Left kidney (tissue), 2 donors: ENCODE data around the gene UPF3A. TPM values are rescaled to one million over a fixed set of nuclear protein-coding genes. Genes with fewer than 3 reads are reported as not detected.
"Not testable (repeated sequence)": the region's sequence is repeated elsewhere in the genome, so short reads cannot be mapped to it uniquely, and the experiment has no call there.

Experiments used
- DNase-seq: peaks from one replicate; pipeline ENCODE4 v3.0.0-alpha.2; 2013
- polyA plus RNA-seq: library from polyadenylated mRNA; unstranded; fragments of 120-200 nt; gene quantifications from one replicate; pipeline ENCODE4 v1.2.1, GENCODE V29; 2013; ENCODE audit not compliant: insufficient read length

Gene UPF3A
- polyA plus RNA-seq, 1 donor: 207 TPM

DNA sequence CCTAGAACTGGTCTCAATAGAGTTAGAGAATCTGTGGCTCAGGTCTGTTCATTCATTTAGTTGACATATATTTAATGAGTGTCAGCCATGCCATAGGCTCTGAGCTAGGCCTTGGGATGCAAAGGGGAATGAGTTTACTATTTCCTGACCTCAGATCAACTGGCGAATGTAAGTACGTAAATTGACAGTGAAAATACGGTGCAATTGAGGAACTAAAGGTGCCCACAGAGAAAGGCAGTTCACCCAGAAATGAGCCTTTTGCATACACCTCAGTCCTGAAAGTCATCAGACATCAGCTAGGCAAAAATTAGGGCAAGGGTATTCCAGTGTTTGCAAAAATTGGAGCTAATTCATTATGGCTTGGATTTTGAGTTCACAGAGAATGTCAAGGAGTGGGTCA is 20.6 kb upstream of the UPF3A start:
- no peak for DNase-seq

DNA sequence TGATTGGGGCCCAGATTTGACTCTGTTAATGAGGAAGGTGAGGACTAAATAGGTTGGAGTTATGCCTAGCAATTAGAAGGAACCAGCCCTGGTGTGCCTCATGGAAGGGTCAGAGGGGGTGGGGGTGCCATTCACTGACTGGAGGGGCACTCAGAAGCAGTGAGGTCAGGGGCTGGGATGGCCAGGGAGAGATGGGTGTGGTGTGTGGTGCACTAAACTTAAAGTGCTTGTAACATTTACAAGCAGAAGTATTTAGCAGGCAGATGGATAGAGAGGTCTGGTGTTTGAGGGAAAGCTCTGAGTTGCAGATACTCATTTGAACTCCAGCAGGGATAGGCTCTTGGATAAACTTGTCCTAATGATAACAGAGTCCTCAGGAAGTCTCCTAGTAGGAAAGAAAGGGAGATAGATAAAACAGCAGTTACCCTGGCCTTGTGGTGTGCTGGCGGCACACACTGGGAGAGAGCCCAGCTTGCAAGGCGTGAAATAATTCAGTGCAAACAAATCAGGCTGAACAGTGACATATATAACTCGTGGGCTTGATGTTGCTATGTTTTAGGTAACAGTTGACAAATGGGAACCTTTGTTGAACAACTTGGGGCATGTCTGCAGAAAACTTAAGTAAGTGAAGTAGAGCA is 20.0 kb upstream of the UPF3A start:
- no peak for DNase-seq

DNA sequence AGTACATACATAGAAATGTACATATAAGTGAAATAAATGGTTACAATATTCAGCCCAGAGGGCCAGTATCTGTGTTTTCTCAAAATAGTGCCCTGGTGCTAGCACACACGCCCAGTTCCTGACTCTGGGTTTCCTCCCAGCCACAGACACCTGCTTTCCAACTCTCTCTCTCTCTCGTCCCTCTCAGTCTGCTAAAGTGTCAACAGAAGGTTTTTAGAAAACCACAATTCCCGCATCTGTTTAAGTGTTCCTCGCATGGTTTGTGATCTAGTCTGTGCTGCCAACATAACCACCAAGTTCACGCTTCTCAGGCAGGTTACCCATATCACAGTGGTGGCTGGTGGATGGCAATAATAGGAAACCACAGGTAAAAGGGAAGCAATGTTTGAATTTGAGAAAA is 17.8 kb upstream of the UPF3A start:
- no peak for DNase-seq

DNA sequence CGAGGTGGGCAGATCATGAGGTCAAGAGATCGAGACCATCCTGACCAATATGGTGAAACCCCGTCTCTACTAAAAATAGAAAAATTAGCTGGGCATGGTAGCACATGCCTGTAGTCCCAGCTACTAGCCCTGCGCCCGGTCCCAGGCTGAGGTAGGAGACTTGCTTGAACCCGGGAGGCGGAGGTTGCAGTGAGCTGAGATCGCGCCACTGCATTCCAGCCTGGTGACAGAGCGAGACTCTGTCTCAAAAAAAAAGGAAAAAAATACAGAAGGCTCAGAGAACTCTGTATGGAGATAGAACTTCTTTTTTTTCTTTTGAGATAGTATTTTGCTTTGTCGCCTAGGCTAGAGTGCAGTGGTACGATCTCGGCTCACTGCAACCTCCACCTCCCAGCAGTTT is 17.1 kb upstream of the UPF3A start:
- DNase-seq: not testable (repeated sequence)

DNA sequence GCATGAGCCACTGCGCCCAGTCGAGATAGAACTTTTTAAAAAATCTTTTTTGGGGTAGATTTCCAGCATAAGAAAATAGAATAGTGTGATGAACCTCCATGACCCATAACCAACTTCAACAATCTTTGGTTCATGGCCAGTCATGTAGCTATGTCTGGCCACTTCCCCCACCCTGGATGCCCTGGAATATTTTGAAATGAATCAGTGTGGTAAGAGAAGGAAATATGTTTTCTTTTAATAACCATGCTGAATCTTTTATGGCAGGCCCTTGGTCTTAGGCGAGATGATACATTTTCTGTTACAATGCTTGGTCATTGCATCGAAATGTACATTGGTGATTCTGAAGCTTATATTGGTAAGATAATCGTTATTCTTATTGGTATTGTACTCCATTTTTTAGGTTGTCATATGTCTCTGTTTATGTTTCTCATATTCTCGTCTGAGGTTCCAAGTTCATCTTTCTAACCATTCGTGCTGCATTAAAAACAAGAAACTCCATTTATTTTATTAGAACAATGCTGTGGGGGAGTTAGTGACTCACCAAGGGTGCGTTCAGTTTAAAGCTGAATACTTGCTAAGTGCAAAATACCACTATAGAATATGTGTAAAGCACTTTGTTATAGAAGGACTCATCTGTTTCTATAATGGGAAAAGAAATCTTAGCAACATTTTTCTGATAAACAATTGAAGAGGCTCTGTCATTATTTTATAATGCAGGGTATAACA is 16.4 kb upstream of the UPF3A start:
- no peak for DNase-seq

DNA sequence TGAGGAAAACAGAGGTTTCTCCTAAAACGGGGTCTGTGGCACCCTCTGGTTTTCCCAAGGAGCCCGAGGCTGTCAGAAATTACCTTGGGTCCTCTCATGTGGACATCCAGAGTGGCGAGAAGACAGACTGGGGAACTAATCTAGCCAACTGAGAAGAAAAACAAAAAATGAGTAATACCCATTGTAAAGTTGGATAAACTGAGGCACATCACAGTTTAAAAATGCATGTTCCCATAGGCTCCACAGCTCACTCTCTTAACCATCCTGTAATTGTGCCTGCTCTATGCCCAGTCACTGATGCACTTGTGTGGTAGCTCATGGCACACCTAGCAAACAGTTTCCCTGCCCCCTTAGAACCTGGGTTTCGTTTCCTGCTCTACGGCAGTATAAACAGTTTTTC is 15.2 kb upstream of the UPF3A start:
- DNase-seq: no peak

DNA sequence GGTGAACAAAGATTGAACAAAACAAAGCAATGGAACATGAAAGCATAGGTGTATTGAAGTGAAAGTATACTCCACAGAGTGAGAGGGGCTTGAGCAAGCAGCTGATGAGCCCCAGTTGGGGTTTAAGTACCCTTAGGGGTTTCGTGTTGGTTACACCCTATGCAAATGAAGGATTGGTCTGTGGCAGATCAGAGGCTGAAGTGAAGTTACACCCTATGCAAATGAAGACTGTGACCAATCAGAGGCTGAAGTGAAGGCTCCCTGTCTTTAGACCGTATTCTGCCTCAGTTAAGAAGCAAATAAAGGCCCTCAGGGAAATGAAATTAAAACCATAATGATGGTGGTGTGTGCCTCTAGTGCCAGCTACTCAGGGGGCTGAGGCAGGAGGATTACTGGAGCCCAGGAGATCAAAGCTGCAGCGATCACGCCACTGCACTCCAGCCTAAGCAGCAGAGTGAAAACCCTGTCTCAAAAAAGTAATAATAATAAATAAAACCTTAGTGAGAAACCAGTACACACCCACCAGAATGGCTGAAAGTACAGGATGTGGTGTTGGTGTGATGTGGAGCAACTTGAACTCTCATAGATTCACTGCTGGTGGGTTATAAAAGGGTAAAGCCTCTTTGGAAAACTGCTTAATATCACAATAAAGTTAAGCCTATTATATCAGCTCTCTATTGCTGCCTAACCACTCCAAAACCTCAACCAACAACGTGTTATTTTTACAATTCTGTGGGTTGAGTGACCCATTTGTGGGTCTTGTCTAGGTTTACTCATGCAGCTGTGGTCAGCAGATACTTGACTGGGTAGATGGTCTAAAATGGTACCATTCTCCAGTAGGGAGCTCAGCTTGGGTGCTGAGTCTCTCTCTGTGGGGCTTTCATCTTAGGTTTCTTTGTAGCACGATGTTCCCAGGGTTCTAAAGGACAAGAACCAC is 12.8 kb upstream of the UPF3A start:
- DNase-seq: no peak

DNA sequence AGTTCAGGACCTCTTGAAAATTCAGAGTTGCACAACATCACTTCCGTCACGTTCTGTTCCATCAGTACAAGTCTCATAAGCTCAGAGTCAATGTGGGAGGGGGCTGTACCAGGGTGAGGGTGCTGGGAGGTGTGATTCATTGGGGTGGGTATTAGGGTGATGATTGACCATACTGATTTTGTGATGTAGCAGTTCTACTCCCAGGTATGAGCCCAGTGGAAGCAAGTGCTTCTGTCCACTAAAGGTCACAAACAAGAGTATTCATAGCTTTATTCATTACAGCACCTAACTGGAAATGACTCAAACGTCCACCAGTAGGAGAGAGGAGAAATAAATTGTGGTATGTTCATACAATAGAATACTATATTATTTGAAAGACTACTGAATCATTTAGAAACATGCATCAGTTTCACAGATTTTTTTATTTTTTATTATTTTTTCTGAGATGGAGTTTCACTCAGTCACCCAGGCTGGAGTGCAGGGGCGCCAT is 12.1 kb upstream of the UPF3A start:
- no peak for DNase-seq

DNA sequence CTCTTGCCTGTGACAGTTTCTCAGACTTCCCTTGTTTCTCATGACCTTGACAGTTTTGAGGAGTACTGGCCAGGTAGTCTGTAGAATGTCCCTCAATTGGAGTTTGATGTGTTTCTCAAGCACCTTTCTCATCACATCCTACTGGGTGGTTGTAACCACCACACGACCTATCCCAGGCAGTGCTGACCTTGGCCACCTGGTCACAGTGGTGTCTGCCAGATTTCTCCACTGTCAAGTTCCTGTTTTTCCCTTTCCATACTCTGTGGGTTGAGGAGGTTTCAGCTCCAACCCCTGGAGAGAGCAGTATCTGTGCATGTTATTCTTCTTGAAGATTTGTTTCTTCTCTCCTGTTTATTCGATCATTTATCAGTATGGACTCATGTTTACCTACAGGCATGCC is 8.4 kb upstream of the UPF3A start:
- no peak for DNase-seq

DNA sequence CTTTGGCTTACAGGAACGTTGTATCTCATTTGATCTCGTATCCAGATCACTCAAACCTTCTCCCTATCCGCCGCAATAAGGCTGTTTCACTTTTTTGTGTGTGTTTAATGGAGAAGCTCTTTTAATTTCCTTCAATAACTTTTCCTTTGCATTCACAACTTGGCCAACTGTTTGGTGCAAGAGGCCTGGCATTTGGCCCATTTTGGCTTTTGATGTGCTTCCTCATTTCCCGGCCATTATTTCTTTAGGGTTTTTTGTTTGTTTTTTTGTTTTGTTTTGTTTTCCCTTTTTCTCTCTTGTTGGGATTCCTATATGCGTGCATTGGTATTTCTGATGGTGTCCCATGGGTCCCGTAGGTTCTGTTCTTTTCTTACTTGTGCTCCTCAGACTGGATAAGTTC is 6.1 kb upstream of the UPF3A start:
- DNase-seq: no peak

DNA sequence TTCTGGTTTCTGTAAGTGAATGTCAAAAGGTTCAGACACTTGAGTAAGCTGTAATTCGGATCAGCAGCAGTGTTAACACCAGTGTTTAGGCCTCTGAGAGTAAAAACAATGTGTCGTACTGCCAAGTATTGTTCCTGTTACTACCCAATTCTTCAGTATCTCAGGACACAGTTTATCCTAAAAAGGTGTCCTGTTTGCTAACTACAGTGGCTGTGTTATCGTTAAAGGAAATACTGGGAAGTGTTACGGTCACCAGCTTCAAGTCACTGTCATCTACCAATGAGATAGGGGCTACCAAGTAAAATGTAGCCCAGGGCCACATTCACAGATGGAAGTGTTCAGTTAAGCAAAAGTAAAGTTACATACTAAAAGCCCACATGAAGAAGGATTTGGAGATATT is 2.3 kb upstream of the UPF3A start:
- no peak for DNase-seq

DNA sequence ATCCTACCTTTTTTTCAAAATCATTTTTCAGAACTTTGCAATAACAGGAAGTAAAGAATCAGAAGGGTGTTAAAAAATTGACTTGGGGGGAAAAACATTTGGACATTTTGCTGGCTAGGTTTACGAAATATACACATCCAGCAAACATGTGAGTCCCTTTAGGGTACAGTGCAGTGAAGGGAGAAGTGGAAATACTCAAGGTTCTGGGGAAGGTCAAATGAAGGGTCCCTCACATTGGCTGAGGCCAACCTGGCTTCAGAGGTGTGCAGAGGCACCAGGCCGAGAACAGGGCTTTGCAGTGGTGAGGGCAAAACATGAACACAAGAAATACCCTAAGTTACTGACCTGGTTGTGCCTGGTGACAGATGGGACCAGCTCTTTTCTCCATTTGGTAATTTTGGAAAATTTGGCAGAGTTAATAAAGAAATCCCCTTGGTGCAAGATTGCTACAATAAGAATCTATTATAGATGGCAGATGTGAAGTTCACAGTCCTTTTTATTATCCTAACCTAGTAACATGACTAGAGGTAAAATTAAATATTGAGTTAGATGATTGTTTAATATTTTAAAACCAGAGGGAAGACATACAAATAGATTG is 1.5 kb upstream of the UPF3A start:
- no peak for DNase-seq

DNA sequence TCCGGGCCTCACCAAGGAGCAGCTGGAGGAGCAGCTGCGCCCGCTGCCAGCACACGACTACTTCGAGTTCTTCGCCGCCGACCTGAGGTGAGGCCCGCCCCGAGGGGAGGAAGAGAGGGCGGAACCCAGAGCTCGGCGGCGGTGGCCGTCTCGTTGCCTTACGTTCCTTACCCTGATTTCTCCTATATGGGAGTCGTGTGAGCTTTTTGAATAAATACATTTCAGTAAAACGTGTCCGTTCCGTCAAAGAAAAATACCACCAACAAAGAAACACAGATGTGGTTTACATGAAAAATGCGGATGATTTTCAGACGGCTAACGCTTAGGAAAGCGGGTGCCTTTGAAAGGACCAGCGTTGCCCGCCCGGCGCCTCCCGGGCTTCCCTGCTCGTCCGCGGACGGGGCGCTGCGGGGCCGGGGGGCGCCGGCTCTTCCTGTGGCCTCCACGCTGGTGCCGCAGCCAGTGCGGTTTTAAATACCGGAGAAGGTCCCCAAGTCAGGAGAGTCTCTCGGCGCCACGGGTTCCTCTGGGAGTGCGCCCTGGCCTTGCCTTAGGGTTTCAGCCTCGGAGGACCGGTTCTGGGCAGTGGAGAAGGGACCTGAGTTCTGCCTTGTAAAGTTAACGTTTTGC is 755 bp downstream of the UPF3A start:
- peak; percentile 72 for DNase-seq

DNA sequence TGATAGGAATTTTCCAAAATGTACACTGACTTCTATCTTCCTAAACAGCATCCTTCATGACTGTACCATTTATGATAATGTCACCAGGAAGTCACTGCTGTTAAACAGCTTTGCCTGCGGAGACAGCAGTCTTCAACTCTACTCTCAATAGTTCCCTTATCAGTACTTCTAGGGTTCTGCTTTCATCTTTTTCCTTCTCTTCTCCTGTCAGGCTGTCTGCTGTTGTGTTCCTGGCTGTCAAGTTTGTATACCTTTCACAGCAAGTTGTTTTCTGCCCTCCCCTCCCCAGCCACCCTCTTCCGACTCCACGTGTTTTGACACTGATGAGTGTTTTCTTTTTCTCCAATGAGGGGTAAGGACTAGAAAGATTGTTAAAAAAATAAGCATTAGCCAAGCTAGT is 2.2 kb downstream of the UPF3A start:
- no peak for DNase-seq

DNA sequence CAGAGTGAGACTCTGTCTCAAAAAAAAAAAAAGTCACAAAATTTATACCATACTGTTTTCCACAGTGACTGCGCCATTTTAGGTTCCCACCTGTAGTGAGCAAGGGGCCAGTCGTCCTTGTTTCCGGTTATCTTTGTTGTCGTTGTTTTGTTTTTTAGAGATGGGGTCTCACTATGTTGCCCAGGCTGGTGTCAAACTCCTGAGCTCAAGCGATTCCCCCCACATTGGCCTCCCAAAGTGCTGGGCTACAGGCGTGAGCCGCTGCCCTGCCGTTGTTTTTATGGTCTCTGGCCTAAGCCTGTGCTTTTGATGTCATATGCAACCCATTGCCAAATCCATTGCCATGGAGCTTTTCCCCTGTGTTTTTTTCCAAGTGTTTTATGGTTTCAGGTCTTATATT is 3.3 kb downstream of the UPF3A start:
- DNase-seq: no peak

DNA sequence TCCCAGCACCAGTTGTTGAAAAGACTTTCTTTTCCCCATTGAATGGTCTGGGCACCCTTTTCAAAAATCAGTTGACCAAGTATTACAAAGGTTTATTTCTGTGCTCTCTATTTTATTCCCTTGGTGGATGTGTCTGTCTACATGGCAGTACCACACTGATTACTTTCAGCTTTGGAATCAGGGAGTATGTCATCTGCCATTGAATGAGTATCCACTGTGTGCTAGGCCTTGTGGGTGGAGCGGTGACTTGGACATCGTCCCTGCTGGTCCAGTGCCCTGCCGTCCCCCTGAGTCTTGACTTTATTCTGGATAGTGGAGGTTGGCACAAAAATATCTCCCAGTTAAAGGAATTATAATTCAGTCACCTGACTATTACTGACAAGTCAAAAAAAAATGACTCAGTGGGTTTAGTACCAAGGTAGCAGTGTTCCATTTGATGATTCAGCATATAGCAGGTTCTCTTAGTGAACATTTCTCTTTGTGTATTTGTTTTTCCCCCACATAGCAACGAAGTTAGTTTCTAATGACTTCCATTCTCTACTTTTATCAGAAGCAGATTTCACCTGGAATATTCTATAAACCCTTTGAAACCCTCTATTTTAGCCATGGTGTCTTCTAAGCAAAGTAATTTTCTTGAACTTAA is 3.9 kb downstream of the UPF3A start:
- no peak for DNase-seq

DNA sequence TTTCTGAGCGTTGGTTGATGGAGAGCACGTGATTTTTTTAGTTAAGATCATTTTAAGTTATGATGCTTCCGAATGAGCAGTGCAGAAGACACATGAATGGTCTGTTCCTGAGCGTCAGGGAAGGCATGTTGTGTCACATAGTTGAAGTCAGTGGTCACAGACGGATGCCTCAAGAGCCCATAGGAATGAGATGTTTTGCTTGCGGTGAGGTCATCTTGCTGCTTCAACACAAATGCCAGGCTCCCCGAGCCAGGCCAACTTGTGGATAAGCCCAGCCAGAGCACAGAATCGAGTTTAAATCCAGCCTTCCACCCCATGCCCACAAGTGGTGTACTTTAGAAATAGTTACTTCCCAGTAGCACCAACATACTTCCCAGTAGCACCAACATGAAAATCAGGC is 5.4 kb downstream of the UPF3A start:
- DNase-seq: no peak

DNA sequence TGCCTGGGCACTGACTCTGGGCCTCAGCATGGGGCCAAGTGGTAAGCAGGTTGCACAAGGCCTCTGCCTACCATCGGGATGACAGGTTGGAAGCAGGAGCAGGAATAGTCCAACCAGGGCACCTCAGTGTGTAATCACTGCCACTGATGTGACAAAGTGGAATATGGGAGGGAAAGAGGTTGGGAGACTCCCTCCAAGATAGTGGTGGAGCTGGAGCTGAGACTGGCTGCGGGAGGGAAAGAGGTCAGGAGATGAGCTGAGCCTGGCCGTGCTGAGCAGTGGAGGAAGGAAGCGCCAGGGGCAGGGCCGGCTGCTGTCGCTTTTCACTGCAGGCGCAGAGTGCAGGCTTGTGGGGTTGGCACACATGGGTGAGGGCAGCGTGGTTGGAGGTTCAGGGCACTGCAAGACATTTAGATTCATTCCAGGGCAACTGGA is 6.8 kb downstream of the UPF3A start:
- no peak for DNase-seq

DNA sequence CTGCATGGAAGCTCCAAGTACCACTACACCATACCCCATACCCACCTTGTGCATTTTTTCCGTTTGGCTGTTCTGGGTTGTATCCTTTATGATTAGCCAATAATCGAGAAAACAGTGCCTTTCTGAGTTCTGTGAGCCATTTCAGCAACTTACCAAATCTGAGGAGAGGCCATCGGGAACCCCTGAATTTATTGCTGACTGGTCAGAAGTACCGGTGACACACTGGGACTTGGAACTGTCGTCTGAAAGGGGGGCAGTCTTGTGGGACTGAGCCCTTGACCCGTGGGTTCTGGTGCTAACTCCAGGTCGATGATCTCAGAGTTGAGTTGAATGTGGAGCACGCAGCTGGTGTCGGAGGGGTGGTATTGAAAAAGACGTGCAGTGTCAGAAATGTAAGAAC is 15.0 kb downstream of the UPF3A start:
- no peak for DNase-seq

DNA sequence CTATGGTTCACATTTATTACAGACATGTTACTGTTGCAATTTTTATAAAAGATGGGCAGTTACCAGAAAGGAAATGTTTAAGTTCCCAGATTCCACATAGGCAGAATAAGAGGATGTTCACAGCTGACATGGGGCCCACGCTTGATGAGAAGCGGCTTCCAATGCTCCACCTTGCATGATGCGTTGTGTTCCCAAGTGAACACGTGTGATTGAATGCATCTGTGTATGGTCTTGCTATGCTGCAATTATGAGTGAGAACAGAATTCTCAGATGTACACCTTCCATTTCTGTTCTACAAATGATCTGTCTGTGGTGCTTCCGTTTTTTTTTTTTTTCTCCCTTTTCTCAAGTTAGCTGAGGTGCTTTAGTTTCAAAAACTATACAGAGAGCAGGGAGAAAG is 15.5 kb downstream of the UPF3A start:
- DNase-seq: no peak

DNA sequence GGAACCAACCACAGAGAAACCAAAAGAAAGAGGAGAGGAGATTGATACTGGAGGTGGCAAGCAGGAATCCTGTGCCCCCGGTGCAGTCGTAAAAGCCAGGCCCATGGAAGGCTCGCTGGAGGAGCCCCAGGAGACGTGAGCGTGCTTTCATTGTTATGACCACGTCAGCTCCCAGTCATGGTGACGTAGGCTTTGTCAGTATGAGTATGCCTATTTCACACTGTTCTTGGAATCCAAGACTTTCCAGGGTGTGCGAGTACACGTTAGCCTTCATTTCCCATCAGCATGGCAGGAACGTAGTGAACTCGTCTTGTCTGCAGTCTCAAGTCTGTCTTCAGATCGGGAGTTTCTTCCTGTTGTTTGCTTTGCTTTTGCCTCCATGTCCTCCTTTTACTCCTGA is 17.5 kb downstream of the UPF3A start:
- DNase-seq: no peak
